DMS 273 (cell line): ENCODE data around the gene SNAPC5.
A peak's percentile ranks its signal among the peaks of the same experiment; 100 is the strongest.
"Not testable (repeated sequence)": the region's sequence is repeated elsewhere in the genome, so short reads cannot be mapped to it uniquely, and the experiment has no call there.

ENCODE experiments used
- DNase-seq: peaks from one replicate; lab custom pipeline; 2025; ENCODE audit not compliant: unreplicated experiment; lab: John Stamatoyannopoulos, UW

SNAPC5 gene

GRCh38 chr15:66491846-66492245 lies 5.7 kb downstream of the SNAPC5 start:
- no peak for DNase-seq

- DNase-seq = no peak
Observed at GRCh38 chr15:66489179-66489791, 8.3 kb downstream of the SNAPC5 start.

DNA sequence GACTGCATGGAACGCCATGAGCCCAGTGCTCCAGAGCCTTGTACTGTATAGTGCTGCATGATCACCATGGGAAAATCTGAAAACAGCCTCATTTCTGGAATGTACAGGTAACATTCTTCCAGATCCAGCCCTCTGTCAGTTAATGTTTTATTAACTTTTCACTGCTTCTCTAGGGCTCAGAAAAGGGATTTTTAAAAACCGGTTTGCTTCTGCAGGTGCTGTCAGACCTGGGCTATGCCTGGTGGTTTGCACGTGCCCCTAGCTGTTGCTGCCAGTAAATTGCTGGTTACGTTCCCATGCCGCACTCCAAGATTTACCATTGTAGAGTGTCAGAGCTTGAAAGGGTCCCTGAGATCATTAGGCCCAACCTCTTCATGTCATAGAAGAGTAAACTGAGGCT lies 9.0 kb downstream of the SNAPC5 start:
- no peak for DNase-seq

DNA sequence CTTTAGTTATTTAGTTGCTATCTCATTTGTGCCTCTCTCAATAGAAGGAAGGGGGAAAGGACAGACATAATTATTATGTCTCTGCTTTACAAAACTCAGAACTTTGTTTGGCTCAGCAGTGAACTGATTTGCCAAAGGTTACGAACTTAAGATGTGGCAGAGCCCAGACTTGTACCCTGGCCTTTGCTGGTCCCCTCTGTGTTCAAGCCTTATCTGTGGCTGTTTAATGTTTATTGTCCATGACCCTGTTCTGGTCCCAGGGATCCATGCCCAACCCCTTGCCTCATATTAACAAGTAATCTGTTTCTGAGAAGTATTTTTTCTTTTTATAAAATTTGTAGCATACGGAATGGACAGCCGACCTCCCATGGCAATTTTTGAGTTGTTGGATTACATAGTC lies 10.7 kb downstream of the SNAPC5 start:
- no peak for DNase-seq

DNA sequence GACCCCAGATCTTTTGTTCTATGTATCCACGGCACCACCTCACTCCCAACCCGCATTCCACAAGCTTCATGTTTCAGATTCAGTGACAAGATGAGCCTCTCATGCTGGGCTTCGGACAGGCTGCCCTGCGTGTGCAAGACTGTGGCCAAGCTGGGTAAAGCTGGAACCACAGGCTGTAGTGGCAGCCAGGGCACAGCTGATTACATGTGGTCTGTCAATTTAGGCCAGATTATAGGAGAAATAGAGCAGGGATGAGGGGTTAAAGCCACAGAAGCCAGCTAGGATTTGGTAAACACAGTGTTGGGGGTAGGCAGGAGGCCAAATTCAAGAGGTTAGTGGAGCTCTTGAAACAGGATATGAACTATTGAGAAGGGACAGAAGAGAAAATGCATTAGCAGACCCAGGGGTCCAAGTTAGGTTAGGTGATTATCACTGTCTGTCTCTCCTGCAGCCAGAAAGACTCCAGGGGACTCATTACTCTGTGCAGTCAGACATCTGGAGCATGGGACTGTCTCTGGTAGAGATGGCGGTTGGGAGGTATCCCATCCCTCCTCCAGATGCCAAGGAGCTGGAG lies 12.9 kb downstream of the SNAPC5 start:
- no peak for DNase-seq

DNA sequence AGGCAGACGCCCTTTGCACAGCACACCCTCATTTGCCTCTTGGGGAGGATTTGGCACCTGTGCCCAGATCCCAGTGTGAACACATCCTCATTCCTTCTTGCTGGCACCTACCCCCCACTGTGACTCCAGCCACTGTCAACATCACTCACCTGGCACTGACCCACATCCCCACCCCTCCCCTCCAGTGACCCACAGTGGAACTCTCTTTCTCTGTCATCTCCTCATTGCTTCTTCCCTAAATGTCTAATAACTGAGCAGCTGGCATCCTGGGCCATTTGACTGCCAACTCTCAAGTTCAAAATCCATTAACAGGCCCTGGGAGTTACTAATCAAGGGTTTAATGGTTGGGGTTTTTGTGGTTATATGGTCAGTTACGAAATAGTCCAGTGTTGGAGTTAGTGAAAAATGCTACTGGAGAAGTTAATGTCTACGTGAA lies 14.4 kb downstream of the SNAPC5 start:
- peak; percentile 34 for DNase-seq

- DNase-seq = no peak
Observed at GRCh38 chr15:66482539-66482938, 15.0 kb downstream of the SNAPC5 start.

GRCh38 chr15:66481107-66481856 lies 16.3 kb downstream of the SNAPC5 start:
- DNase-seq = no peak

- DNase-seq = no peak
Observed at GRCh38 chr15:66480267-66480666, 17.3 kb downstream of the SNAPC5 start.

GRCh38 chr15:66477011-66477410 lies 20.6 kb downstream of the SNAPC5 start:
- DNase-seq = no peak

DNA sequence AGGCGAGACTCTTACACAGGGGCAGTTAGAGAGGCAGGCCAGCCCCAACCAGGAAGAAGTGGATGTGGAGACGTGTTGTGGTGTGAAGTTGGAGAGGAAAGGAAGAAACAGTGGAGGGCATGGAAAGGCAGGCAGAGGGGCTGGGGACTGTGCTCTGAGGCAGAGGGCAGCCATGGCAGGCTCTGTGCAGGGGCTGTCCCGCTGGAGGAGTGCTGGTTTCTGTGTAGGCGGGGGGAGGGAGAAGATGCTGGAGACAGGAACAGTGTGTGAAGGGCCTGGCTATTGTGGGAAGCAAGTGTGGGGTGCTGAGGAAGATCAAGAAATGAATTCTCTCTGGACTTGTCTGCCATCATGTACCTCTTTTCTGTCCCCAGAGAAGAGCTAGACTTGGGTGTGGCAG lies 21.0 kb downstream of the SNAPC5 start:
- DNase-seq = no peak

- DNase-seq = no peak
Observed at GRCh38 chr15:66474963-66475362, 22.6 kb downstream of the SNAPC5 start.

GRCh38 chr15:66474135-66474534 lies 23.4 kb downstream of the SNAPC5 start:
- DNase-seq = no peak

- DNase-seq = peak; percentile 34
Observed at GRCh38 chr15:66472176-66472999, 25.2 kb downstream of the SNAPC5 start.

GRCh38 chr15:66470825-66471224 lies 26.7 kb downstream of the SNAPC5 start:
- DNase-seq = not testable (repeated sequence)

GRCh38 chr15:66467162-66468040 lies 30.2 kb downstream of the SNAPC5 start:
- DNase-seq = not testable (repeated sequence)

GRCh38 chr15:66465294-66465693 lies 32.3 kb downstream of the SNAPC5 start:
- DNase-seq = not testable (repeated sequence)

- no peak for DNase-seq
Observed at GRCh38 chr15:66462627-66463026, 34.9 kb downstream of the SNAPC5 start.

- no peak for DNase-seq
Observed at GRCh38 chr15:66461917-66462316, 35.6 kb downstream of the SNAPC5 start.

DNA sequence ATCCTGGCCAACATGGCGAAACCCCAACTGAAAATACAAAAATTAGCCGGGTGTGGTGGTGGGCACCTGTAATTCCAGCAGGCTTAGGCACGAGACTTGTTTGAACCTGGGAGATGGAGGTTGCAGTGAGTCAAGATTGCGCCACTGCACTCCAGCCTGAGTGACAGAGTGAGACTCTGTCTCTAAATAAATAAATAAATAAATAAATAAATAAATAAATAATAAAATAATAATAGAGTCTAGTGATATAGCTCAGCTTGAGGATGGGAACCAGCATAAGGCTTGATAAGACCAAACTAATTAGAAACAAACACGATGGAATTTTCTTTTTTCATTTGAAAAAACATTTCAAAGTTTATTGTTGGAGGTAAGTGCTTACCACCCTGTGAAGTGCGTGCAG lies 36.3 kb downstream of the SNAPC5 start:
- not testable (repeated sequence) for DNase-seq
